Osteocyte (in vitro differentiated cells): ENCODE results near the gene TOPORS. TPM values are rescaled to one million over a fixed set of nuclear protein-coding genes. Genes with fewer than 3 reads are reported as not detected.
"Not testable (repeated sequence)": the region's sequence is repeated elsewhere in the genome, so short reads cannot be mapped to it uniquely, and the experiment has no call there.

ENCODE experiments used
- DNase-seq: peaks from one replicate; pipeline ENCODE4 v3.0.0; 2021; ENCODE audit warnings: mixed read lengths; ENCODE audit not compliant: unreplicated experiment; ENCODE audit errors: extremely low spot score
- H3K27ac Mint-ChIP-seq: one replicate; pipeline ENCODE4 v1.8.0; 2021; ENCODE audit warnings: mild to moderate bottlenecking, mixed read lengths; ENCODE audit not compliant: unreplicated experiment
- H3K27me3 Mint-ChIP-seq: one replicate; pipeline ENCODE4 v1.8.0; 2021; ENCODE audit warnings: mixed read lengths; ENCODE audit not compliant: unreplicated experiment
- H3K36me3 Mint-ChIP-seq: one replicate; pipeline ENCODE4 v1.8.0; 2021; ENCODE audit warnings: mixed read lengths; ENCODE audit not compliant: unreplicated experiment
- H3K4me1 Mint-ChIP-seq: one replicate; pipeline ENCODE4 v1.8.0; 2021; ENCODE audit warnings: mixed read lengths; ENCODE audit not compliant: unreplicated experiment
- H3K4me3 Mint-ChIP-seq: one replicate; pipeline ENCODE4 v1.8.0; 2021; ENCODE audit warnings: mild to moderate bottlenecking, moderate library complexity, mixed read lengths; ENCODE audit not compliant: unreplicated experiment
- H3K9me3 Mint-ChIP-seq: one replicate; pipeline ENCODE4 v1.8.0; 2021; ENCODE audit warnings: mixed read lengths; ENCODE audit not compliant: unreplicated experiment
- long read RNA-seq: library from polyadenylated mRNA; unstranded; transcript quantifications from one replicate; pipeline ENCODE4 v2.0.0, GENCODE V29; 2021
- total RNA-seq: library from RNA; stranded (reverse); gene quantifications from 2 replicates; pipeline ENCODE4 v1.2.1, GENCODE V29; 2021
- TF ChIP-seq, protein P1 (sequence below): fragments of 200-600 bp; sonication (generic); IDR thresholded peaks from 2 replicates; pipeline ENCODE4 v1.5.0; 2021; ENCODE audit warnings: antibody characterized with exemption, mild to moderate bottlenecking, moderate library complexity

TOPORS gene
- 17.8 and 18.4 TPM in 2 replicates for total RNA-seq
- long read RNA-seq, full-length matches to known transcripts, result 330 of 432 reads
- long read RNA-seq, partial matches to known transcripts, result 78 of 432 reads
- long read RNA-seq, other reads (novel, unspliced or antisense), result 24 of 432 reads

- DNase-seq, result peak; percentile 94
- no peaks in the 10 kb centered on the region for H3K9me3 Mint-ChIP-seq
- H3K36me3 Mint-ChIP-seq, result peaks cover 9% of the 10 kb centered on the region
- H3K27ac Mint-ChIP-seq, result peak within 1 kb of the TSS; percentile 97
- TF ChIP-seq, protein P1, sequence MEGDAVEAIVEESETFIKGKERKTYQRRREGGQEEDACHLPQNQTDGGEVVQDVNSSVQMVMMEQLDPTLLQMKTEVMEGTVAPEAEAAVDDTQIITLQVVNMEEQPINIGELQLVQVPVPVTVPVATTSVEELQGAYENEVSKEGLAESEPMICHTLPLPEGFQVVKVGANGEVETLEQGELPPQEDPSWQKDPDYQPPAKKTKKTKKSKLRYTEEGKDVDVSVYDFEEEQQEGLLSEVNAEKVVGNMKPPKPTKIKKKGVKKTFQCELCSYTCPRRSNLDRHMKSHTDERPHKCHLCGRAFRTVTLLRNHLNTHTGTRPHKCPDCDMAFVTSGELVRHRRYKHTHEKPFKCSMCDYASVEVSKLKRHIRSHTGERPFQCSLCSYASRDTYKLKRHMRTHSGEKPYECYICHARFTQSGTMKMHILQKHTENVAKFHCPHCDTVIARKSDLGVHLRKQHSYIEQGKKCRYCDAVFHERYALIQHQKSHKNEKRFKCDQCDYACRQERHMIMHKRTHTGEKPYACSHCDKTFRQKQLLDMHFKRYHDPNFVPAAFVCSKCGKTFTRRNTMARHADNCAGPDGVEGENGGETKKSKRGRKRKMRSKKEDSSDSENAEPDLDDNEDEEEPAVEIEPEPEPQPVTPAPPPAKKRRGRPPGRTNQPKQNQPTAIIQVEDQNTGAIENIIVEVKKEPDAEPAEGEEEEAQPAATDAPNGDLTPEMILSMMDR, result no peak
- peaks cover 28% of the 10 kb centered on the region for H3K4me1 Mint-ChIP-seq
- peak within 1 kb of the TSS; percentile 92 for H3K4me3 Mint-ChIP-seq
- H3K27me3 Mint-ChIP-seq, result no peaks in the 10 kb centered on the region
Observed at GRCh38 chr9:32552172-32552872, at the start of gene TOPORS, which contains the start of gene SMIM27. Gene TOPORS (minus strand): TSS chr9:32552586. CDS start chr9:32552436, 150 bp downstream. Gene SMIM27 (plus strand): TSS chr9:32552327. CDS start chr9:32552435, 108 bp downstream.

DNA sequence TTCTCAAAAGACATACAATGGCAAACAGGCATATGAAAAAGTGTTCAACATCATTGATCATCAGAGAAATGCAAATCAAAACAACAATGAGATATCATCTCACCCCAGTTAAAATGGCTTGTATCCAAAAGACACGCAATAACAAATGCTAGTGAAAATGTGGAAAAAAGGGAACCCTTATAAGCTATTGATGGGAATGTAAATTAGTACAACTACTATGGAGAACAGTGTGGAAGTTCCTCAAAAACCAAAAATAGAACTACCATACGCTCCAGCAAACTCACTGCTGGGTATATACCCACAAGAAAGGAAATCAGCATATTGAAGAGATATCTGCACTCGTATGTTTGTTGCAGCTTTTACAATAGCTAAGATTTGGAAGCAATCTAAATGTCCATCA lies 46.6 kb upstream of the TOPORS start:
- not testable (repeated sequence) for H3K4me3 Mint-ChIP-seq, H3K27ac Mint-ChIP-seq, H3K4me1 Mint-ChIP-seq

GRCh38 chr9:32596936-32597335 lies 44.5 kb upstream of the TOPORS start:
- H3K27ac Mint-ChIP-seq, result no peak overlapping the region
- H3K4me1 Mint-ChIP-seq, result no peaks in the 10 kb centered on the region
- no peaks in the 10 kb centered on the region for H3K36me3 Mint-ChIP-seq
- no peak overlapping the region for H3K4me3 Mint-ChIP-seq
- H3K27me3 Mint-ChIP-seq, result peaks cover 42% of the 10 kb centered on the region
- DNase-seq, result no peak
- TF ChIP-seq, protein P1, result no peak
- peaks cover 13% of the 10 kb centered on the region for H3K9me3 Mint-ChIP-seq

More for the DNA sequence above, 46.6 kb upstream of the TOPORS start:
- not testable (repeated sequence) for H3K36me3 Mint-ChIP-seq, DNase-seq
- H3K9me3 Mint-ChIP-seq, result peaks cover 13% of the 10 kb centered on the region
- peaks cover 35% of the 10 kb centered on the region for H3K27me3 Mint-ChIP-seq

GRCh38 chr9:32596096-32596865 lies 43.9 kb upstream of the TOPORS start:
- no peaks in the 10 kb centered on the region for H3K4me1 Mint-ChIP-seq
- no peaks in the 10 kb centered on the region for H3K36me3 Mint-ChIP-seq
- H3K27ac Mint-ChIP-seq, result no peak overlapping the region
- no peak overlapping the region for H3K4me3 Mint-ChIP-seq
- no peak for DNase-seq
- H3K27me3 Mint-ChIP-seq, result peaks cover 44% of the 10 kb centered on the region
- peaks cover 13% of the 10 kb centered on the region for H3K9me3 Mint-ChIP-seq
- TF ChIP-seq, protein P1, result no peak

DNA sequence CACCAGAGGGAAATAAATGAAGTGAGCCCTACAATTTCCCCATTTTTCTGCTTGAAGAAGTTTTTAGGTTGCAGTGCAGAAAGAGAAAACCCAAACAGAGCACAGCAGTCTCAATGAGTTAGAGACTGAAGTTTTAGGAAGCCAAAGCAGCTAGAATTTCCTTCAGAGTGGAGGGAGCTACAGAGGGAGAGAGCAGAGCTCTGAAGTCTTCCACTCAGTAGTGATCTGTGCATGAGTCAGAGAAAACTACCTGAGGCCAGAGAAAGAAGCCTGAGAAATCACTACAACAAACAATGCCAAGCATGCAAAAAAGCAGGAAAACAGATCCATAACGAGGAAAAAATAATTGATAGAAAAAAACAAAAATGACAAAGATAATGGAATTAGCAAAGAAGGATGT lies 38.5 kb upstream of the TOPORS start:
- Mint-ChIP-seq H3K4me1 (no peaks in the 10 kb centered on the region), H3K4me3 (no peak overlapping the region), H3K27me3 (peaks cover 33% of the 10 kb centered on the region), H3K27ac (no peak overlapping the region), H3K36me3 (no peaks in the 10 kb centered on the region), H3K9me3 (no peaks in the 10 kb centered on the region)
- TF ChIP-seq, protein P1, result no peak
- no peak for DNase-seq
